Astrocyte of the spinal cord (primary cell): ENCODE data around the gene FAM222B.

Source experiments
- DNase-seq: peaks from one replicate; pipeline ENCODE4 v3.0.0; 2011; ENCODE audit warnings: low read depth, low spot score
- H3K4me3 ChIP-seq: 2 replicates; pipeline ENCODE4 v1.5.1; 2011; ENCODE audit warnings: low read depth, mild to moderate bottlenecking, low read length, moderate library complexity
- CTCF ChIP-seq: IDR thresholded peaks from 2 replicates; pipeline ENCODE4 v1.5.1; 2012; ENCODE audit warnings: low read depth, mild to moderate bottlenecking, low read length, inconsistent platforms
- in situ Hi-C: cut with HindIII; loops from 2 replicates; pipeline ENCODE4 v1.10.0; 2017; ENCODE audit warnings: low sequenced_read_pairs

FAM222B gene

GRCh38 chr17:28711723-28712031 lies 130.9 kb downstream of the FAM222B start, which contains the start of gene PROCA1:
TSS of gene PROCA1 (minus strand) at chr17:28711888. CDS start at chr17:28711660, 228 bp downstream.
- in situ Hi-C loops = no loop called here
- H3K4me3 ChIP-seq = peak within 1 kb of the TSS; percentile 49
- DNase-seq = no peak
- TF ChIP-seq CTCF = no peak

GRCh38 chr17:28710861-28711722 lies 131.5 kb downstream of the FAM222B start:
- DNase-seq = peak; percentile 92

GRCh38 chr17:28707339-28707720 lies 135.3 kb downstream of the FAM222B start:
- no peak overlapping the region for H3K4me3 ChIP-seq
- no peak for DNase-seq
- TF ChIP-seq CTCF = no peak
- in situ Hi-C loops = no loop called here

More at GRCh38 chr17:28710861-28711722, 131.5 kb downstream of the FAM222B start:
- no peak for TF ChIP-seq CTCF
- H3K4me3 ChIP-seq = peak overlapping the region; percentile 49
- in situ Hi-C loops = no loop called here

GRCh38 chr17:28706471-28707338 lies 135.9 kb downstream of the FAM222B start:
- in situ Hi-C loops = no loop called here
- H3K4me3 ChIP-seq = no peak overlapping the region
- TF ChIP-seq CTCF = no peak
- DNase-seq = no peak
